ENCODE results near the gene SNX17. TPM values are rescaled to one million over a fixed set of nuclear protein-coding genes. Genes with fewer than 3 reads are reported as not detected.

Gene SNX17
- total and polyA plus RNA-seq, 5 experiments from 2014 or later, result 121 to 217 (median 200) TPM

DNA sequence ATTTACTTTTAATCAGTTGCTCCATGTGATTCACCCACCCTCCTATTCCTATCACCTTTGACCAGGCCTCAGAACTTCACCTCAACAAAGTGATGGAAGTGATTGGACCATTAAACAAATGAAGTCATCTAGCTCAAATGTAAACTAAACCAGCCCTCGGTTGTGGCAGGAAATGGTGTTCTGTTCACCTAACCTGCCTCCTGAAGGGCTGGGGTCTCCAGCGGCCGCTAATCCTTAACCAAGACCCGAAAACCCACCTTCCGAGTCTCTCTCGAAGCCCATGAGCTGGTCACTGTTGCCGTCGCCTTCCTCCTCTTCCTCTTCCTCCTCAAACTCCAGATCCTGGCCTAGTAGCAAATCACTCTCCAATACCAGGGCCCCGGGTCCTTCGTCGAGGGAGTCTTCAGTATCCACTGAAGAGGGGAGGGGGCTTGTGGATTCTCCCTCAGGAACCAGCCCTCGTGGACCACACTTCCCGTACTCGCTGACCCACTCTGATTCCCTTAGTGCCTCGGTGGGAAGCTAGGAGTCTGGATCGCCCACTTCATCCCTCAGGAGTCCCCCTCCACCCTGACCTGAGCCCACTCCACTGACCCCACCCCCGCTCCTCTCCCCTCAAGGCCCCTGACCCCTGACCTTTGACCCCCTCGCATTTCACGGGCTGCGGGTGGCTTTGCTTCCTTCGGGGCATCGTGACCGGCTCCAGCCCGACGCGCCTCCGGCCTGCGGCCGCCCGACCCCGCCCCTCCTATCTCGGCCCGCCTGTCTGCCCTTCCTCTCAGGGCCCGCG, 9.6 kb downstream of the SNX17 start:
- ATAC-seq (peak; percentile 2 to 15), DNase-seq (peak in 7 of 10 donors; percentile 15 to 75 (median 26))
- POLR2A ChIA-PET, result interaction anchor here (0.5 to 3.4 kb wide), 12 partner anchors 10 to 328 kb away, joined by 3 to 71 read pairs (median 6); partner anchors contain the start of genes AGBL5, CCDC121, EIF2B4 and GPN1
- Mint-ChIP-seq H3K4me1 (peaks cover 20 to 48% (median 29%) of the 10 kb centered on the region in 4 donors), H3K27ac (peak overlapping the region; percentile 38 to 97 (median 94)), H3K9me3 (no peaks in the 10 kb centered on the region), H3K4me3 (peak overlapping the region; percentile 73 to 95 (median 89)), H3K27me3 (no peaks in the 10 kb centered on the region), H3K36me3 (peaks cover 0 to 53% (median 5%) of the 10 kb centered on the region in 3 donors)

GRCh38 chr2:27380626-27381545, 10.5 kb downstream of the SNX17 start, which contains the start of gene ZNF513:
TSS of gene ZNF513 (minus strand) at chr2:27380734. CDS start at chr2:27380526, 208 bp downstream.
- H3K36me3 Mint-ChIP-seq, result peaks cover 0 to 53% (median 2%) of the 10 kb centered on the region in 3 donors
- no peaks in the 10 kb centered on the region for H3K9me3 Mint-ChIP-seq
- peaks cover 19 to 48% (median 29%) of the 10 kb centered on the region in 4 donors for H3K4me1 Mint-ChIP-seq
- peak within 1 kb of the TSS; percentile 85 to 97 (median 94) for H3K27ac Mint-ChIP-seq
- POLR2A ChIA-PET, result interaction anchor here (0.6 to 3.4 kb wide), 9 partner anchors 11 to 329 kb away, joined by 3 to 71 read pairs (median 13); partner anchors contain the start of genes AGBL5, CCDC121, EIF2B4 and GPN1
- ATAC-seq (peak; percentile 93 to 95), DNase-seq (peak; percentile 74 to 91 (median 82))
- H3K27me3 Mint-ChIP-seq, result no peaks in the 10 kb centered on the region
- H3K4me3 Mint-ChIP-seq, result peak within 1 kb of the TSS; percentile 84 to 95 (median 90)

DNA sequence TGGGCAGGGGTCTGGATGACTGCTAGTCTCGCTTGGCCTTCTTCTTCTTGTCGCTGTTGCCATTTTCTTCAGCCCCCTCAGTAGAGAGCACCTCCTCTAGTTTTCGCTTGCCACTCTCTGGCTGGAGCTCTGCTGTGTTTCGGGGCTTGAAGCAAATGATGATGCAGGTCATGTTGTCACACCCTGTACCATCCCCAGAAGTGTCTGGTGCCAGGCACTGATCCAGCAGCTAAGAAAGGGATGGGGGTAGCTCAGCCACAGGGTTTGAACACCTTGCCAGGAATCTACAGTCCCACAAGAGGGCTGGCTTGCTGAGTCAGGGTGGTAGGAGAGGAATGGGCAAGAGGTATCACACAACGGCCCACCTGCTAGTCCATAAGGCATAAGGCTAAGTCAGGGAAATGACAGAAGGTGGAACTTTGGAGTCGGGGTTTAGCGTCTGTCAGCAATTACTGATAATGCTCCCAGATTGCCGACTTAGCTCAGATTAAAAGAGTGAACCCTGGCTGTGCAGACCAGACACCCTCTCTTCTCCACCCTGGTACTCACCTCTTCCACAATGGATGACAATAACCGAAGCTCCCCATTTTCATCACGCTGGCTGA, 11.3 kb downstream of the SNX17 start:
- no peak for ATAC-seq
- Mint-ChIP-seq H3K9me3 (no peaks in the 10 kb centered on the region), H3K36me3 (peaks cover 0 to 53% (median 2%) of the 10 kb centered on the region in 3 donors), H3K4me3 (peak overlapping the region; percentile 84 to 95 (median 90)), H3K4me1 (peaks cover 19 to 48% (median 27%) of the 10 kb centered on the region in 4 donors), H3K27me3 (no peaks in the 10 kb centered on the region), H3K27ac (peak overlapping the region; percentile 85 to 97 (median 94))
- POLR2A ChIA-PET, result interaction anchor here (1.8 to 3.4 kb wide), 5 partner anchors 11 to 247 kb away, joined by 7 to 71 read pairs (median 27); partner anchors contain the start of genes CCDC121, EIF2B4, GPN1 and GTF3C2
- no peak for DNase-seq

- Mint-ChIP-seq H3K9me3 (no peaks in the 10 kb centered on the region), H3K36me3 (peaks cover 0 to 30% (median 3%) of the 10 kb centered on the region in 3 donors), H3K4me1 (peaks cover 11 to 36% (median 25%) of the 10 kb centered on the region in 4 donors), H3K27ac (peak overlapping the region in 9 of 10 donors; percentile 52 to 89 (median 80)), H3K4me3 (peak overlapping the region in 5 of 10 donors; percentile 37 to 62 (median 44)), H3K27me3 (no peaks in the 10 kb centered on the region)
- peak in 1 of 2 donors; percentile 66 for ATAC-seq
- peak in 1 of 10 donors; percentile 25 for DNase-seq
- POLR2A ChIA-PET, result no interaction called here
These were observed 20.6 kb downstream of the SNX17 start for GRCh38 chr2:27390822-27391679.

DNA sequence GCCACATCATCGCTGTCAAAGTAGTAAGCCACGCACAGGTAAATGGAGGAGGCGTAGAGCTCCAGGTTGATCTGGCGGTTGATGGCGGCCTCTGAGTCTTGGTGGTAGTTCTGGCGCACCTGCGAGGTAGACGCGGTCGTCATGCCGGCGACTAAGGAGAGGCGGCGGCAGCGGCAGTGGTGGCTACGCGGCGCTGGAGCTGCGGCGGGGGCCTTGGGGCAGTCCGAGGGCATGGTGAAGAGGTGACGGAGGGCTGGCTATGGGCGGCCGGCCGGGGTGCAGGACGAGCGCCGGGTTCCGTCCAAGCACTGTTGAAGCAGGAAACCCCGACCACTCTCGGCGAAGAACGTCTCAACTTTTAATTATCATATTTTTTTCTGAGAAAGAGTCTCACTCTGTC, 22.8 kb downstream of the SNX17 start:
- no peak for ATAC-seq
- peaks cover 17 to 50% (median 34%) of the 10 kb centered on the region in 4 donors for H3K4me1 Mint-ChIP-seq
- POLR2A ChIA-PET, result no interaction called here
- H3K27me3 Mint-ChIP-seq, result no peaks in the 10 kb centered on the region
- DNase-seq, result no peak
- H3K4me3 Mint-ChIP-seq, result no peak overlapping the region
- H3K36me3 Mint-ChIP-seq, result peaks cover 0 to 26% (median 4%) of the 10 kb centered on the region in 3 donors
- peak overlapping the region in 2 of 10 donors; percentile 43 to 64 for H3K27ac Mint-ChIP-seq
- H3K9me3 Mint-ChIP-seq, result no peaks in the 10 kb centered on the region

- Mint-ChIP-seq H3K4me3 (peak overlapping the region in 1 of 10 donors; percentile 31), H3K9me3 (no peaks in the 10 kb centered on the region), H3K4me1 (peaks cover 12 to 51% (median 40%) of the 10 kb centered on the region in 4 donors), H3K27ac (peak overlapping the region in 3 of 10 donors; percentile 44 to 83 (median 45)), H3K36me3 (peaks cover 0 to 41% (median 5%) of the 10 kb centered on the region in 3 donors), H3K27me3 (no peaks in the 10 kb centered on the region)
- no peak for ATAC-seq
- no peak for DNase-seq
- POLR2A ChIA-PET, result no interaction called here
These were observed 28.5 kb downstream of the SNX17 start for GRCh38 chr2:27398962-27399361.

DNA sequence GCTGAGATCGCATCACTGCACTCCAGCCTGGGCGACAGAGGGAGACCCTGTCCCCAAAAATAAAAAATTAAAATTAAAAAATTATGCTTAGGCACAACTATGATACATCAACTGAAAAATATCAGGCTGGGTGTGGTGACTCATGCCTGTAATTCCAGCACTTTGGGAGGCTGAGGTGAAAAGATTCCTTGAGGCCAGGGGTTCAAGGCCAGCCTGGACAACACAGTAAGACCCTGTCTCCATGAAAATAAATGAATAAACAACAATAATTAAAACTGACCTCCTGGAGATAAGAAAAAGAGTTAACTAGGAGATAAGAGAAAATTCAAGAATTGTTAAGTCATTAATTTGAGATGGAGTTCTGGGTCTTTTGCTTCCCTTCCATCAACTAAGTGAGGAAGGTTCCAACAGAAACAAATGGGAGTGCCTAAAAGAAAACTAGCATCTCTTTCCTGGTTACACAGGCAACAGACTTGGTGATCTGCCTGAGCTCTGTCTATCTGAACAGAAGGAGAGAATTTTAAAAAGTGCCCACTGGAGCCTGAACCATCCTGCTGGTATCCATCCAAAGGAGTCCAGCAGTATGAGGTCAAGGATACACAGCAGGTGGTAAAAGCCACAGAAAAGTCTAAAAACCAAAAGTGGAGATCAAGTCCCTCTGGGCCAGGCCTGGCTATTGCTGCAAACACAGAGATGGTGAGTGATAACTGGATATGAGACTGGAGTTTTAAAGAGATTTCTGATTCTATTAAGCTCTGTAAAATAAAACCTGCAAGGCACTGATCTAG, 30.1 kb downstream of the SNX17 start:
- peaks cover 12 to 55% (median 42%) of the 10 kb centered on the region in 4 donors for H3K4me1 Mint-ChIP-seq
- peak overlapping the region in 1 of 10 donors; percentile 43 for H3K4me3 Mint-ChIP-seq
- H3K27ac Mint-ChIP-seq, result peak overlapping the region in 8 of 10 donors; percentile 5 to 81 (median 47)
- DNase-seq (no peak), ATAC-seq (no peak)
- POLR2A ChIA-PET, result no interaction called here
- no peaks in the 10 kb centered on the region for H3K27me3 Mint-ChIP-seq
- no peaks in the 10 kb centered on the region for H3K9me3 Mint-ChIP-seq
- peaks cover 0 to 55% (median 5%) of the 10 kb centered on the region in 3 donors for H3K36me3 Mint-ChIP-seq

DNA sequence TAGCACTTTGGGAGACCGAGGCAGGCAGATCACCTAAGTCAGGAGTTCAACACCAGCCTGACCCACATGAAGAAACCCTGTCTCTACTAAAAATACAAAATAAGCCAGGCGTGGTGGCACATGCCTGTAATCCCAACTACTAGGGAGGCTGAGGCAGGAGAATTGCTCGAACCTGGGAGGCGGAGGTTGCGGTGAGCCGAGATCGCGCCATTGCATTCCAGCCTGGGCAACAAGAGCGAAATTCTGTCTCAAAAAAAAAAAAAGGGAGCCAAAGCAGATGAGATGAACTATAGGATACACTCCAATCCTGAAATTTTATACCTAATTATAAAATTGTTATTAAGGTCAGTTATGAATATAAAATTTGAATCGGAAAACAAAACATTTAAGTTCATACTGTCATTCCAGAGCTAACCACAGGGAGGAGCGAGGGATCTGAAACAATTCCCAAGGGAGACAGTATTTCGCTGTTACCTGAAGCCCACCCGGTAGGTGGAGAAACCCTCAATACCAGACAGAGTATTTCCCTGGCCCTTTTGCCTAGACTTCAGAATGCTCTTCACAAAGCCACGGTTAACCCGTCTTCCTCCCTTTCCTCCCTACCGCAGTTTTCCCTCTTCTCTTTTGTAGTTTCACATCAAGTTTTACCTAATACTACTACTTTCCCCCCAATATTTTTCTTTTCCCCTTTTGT, 37.5 kb downstream of the SNX17 start:
- Mint-ChIP-seq H3K9me3 (no peaks in the 10 kb centered on the region), H3K36me3 (peaks cover 0 to 29% (median 0%) of the 10 kb centered on the region in 3 donors), H3K4me1 (peaks cover 19 to 54% (median 39%) of the 10 kb centered on the region in 4 donors), H3K27ac (peak overlapping the region in 9 of 10 donors; percentile 37 to 94 (median 85)), H3K27me3 (peaks cover 0 to 3% (median 1%) of the 10 kb centered on the region in 5 donors), H3K4me3 (peak overlapping the region; percentile 73 to 95 (median 88))
- POLR2A ChIA-PET, result interaction anchor here (0.7 to 2.8 kb wide), 3 partner anchors 27 to 1163 kb away, joined by 3 to 27 read pairs (median 4); partner anchors contain the start of genes HADHA, HADHB, SLC4A1AP and SUPT7L
- ATAC-seq, result no peak
- no peak for DNase-seq

DNA sequence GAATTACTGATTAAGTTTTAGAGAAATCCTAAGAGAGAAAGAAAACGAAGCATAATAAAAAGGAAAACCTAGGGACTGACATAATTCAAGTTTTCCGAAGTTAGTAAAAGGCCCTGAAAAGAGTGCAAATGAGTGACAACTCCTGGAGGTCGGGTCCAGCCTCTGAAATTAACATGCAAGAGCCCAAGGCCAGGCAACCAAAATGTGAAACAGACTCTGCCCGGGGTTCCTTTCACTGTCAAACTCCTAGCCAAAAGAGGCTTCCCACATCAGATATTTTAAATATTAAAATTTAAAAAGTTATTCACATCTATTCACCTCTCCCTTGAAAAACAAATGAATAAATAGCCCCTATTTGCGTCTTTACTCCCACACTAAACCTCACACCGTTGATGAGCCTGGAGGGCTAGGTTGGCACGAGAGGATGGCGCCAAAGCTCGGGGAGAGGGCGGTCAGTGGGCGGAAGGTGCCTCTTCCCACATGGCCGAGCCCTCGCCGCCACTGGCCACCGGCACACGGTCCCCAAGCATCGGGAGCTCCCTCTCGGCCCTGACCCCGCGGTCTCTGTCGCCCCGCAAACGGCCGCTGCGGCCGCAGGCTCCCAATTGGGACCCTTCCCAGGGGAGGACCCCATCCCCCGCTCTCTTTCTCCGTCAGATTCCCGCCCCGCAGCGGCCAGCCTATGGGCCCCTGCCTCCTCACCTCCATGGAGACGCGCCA, 38.3 kb downstream of the SNX17 start:
- no peaks in the 10 kb centered on the region for H3K9me3 Mint-ChIP-seq
- peak overlapping the region in 9 of 10 donors; percentile 62 to 94 (median 86) for H3K27ac Mint-ChIP-seq
- peaks cover 0 to 25% (median 0%) of the 10 kb centered on the region in 3 donors for H3K36me3 Mint-ChIP-seq
- peak overlapping the region; percentile 73 to 95 (median 88) for H3K4me3 Mint-ChIP-seq
- peaks cover 19 to 48% (median 36%) of the 10 kb centered on the region in 4 donors for H3K4me1 Mint-ChIP-seq
- POLR2A ChIA-PET, result interaction anchor here (0.7 to 3.4 kb wide), 11 partner anchors 18 to 1164 kb away, joined by 3 to 58 read pairs (median 7); partner anchors contain the start of genes ATRAID, CCDC121, EIF2B4 and GPN1
- H3K27me3 Mint-ChIP-seq, result peaks cover 0 to 5% (median 2%) of the 10 kb centered on the region in 5 donors
- DNase-seq (peak in 2 of 10 donors; percentile 3 to 9), ATAC-seq (peak; percentile 2 to 10)
